ENCODE results near the gene PCIF1. TPM values are rescaled to one million over a fixed set of nuclear protein-coding genes. Genes with fewer than 3 reads are reported as not detected.
A peak's percentile ranks its signal among the peaks of the same experiment; 100 is the strongest.

Gene PCIF1
- total and polyA plus RNA-seq, 9 of the 15 experiments (the other 6 are each of a cell fraction or from before 2014, with no cell fraction given) = 5.8 to 29.4 (median 11.3) TPM

DNA sequence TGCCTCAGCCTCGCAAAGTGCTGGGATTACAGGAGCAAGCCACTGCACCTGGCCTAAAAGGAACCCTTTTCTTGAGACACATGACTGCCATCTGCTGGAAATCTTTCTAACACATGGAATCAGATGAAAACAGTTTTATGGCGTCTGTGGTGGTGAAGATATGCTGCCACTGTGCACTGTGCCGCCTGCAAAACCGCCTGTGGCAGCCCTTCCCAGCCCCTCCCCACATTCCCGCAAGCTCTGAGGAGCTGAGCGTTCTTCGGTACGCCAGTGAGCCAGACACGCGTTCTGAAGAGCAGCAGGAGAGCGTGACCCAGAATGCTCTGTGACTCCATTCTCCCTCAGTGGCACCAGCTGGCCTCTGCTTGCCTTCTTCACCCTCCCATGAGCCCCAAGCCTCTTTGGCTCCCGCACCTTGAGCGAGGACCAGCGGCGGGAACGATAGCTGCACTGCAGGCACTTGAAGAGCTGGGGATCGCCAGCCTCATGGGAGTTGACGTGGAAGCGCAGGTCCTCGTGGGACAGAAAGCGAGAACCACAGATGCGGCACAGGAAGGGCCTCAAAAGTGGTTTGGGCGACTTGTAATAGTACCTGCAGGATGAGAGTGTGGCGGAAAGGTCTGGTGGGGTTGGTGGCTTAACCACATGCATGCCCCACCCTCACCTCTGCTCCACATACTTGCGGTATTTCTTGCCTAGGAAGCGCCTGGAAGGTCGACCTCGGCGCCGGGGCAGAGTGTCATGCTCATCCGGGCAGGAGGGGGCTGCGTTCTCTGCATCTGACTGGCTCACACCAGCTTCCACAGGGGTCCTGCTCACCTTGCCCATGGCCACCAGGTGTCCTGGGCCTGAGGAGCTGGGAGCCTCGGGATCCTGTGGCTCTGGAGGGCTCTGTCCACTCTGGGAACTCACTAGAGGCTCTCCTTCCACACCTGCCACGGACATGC, 28.8 kb downstream of the PCIF1 start:
- no peak overlapping the region for H3K4me2 ChIP-seq (ENCODE audit: insufficient read depth, low read length)
- FAIRE-seq (peak; percentile 89), DNase-seq (ENCODE audit: extremely low read depth in 1 of 4, low spot score in 3 of 4) (peak in 3 of 4 experiments; percentile 15 to 64 (median 33)), ATAC-seq (peak; percentile 86)
- no TSS peak for BruUV-seq (replicated peaks)
- intact Hi-C loops (cut with micrococcal nuclease) (loop anchor here (1.0 to 5.0 kb wide), 2 partner anchors 71 to 164 kb away; partner anchors contain the start of genes CTSA and NEURL2), in situ Hi-C loops (cut with MboI) (loop anchor here (5.0 kb wide), 1 partner anchor 166 kb away; no protein-coding TSS in a partner anchor)
- no peak overlapping the region for H3K27ac ChIP-seq (ENCODE audit: extremely low read depth, low read depth, low read length)
- WGBS (ENCODE audit: insufficient coverage, low coverage, missing lambda C conversion rate) = 81% methylated on average over 34 of the region's 34 CpGs
- CTCF ChIA-PET (ENCODE audit: low intra/inter-chr PET ratio) = interaction anchor here (1.1 to 2.8 kb wide), 4 partner anchors 30 to 165 kb away, joined by 3 to 13 read pairs (median 8); no protein-coding TSS in a partner anchor
- POLR2A ChIA-PET = interaction anchor here (0.8 to 3.0 kb wide), 4 partner anchors 7 to 164 kb away, joined by 3 to 13 read pairs (median 3); no protein-coding TSS in a partner anchor
- no peaks in the 10 kb centered on the region for H3K9me3 ChIP-seq (replicated peaks; ENCODE audit: control insufficient read depth, insufficient read depth, low read depth, low read length)
- peak overlapping the region in 1 of 2 experiments; percentile 30; a peak in 1 of 4 replicates for H3K9ac ChIP-seq (ENCODE audit: insufficient read depth in 1 of 2, low read depth in 2 of 2, low read length in 2 of 2)
- H3K4me1 ChIP-seq (replicated peaks in 1 of 2; ENCODE audit: control insufficient read depth in 2 of 2, insufficient read depth in 2 of 2, low read length in 2 of 2) = peaks cover 0 to 16% of the 10 kb centered on the region in 2 experiments; a peak in 2 of 5 replicates
- H3K4me3 ChIP-seq = no peak overlapping the region
- no peaks in the 10 kb centered on the region for H3K27me3 ChIP-seq (ENCODE audit: control insufficient read depth in 2 of 2, insufficient read depth in 2 of 2, low read length in 2 of 2)
- no peak overlapping the region for H2AFZ ChIP-seq (ENCODE audit: low read depth, low read length)
- H3K36me3 ChIP-seq (ENCODE audit: control insufficient read depth, insufficient read depth, low read length) = peaks cover 84% of the 10 kb centered on the region; the same call in 2 of the 3 replicates
- H3K9me1 ChIP-seq (ENCODE audit: control insufficient read depth, insufficient read depth, low read length) = no peaks in the 10 kb centered on the region
- peaks cover 6% of the 10 kb centered on the region; the same call in 1 of the 2 replicates for H4K20me1 ChIP-seq (replicated peaks; ENCODE audit: control insufficient read depth, insufficient read depth, low read length)
- H3K79me2 ChIP-seq (ENCODE audit: control insufficient read depth, insufficient read depth, low read length) = no peaks in the 10 kb centered on the region
- TF ChIP-seq, protein P1, sequence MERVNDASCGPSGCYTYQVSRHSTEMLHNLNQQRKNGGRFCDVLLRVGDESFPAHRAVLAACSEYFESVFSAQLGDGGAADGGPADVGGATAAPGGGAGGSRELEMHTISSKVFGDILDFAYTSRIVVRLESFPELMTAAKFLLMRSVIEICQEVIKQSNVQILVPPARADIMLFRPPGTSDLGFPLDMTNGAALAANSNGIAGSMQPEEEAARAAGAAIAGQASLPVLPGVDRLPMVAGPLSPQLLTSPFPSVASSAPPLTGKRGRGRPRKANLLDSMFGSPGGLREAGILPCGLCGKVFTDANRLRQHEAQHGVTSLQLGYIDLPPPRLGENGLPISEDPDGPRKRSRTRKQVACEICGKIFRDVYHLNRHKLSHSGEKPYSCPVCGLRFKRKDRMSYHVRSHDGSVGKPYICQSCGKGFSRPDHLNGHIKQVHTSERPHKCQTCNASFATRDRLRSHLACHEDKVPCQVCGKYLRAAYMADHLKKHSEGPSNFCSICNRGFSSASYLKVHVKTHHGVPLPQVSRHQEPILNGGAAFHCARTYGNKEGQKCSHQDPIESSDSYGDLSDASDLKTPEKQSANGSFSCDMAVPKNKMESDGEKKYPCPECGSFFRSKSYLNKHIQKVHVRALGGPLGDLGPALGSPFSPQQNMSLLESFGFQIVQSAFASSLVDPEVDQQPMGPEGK (CRISPR knock-in tag; IDR thresholded peaks at IDR 0.05; ENCODE audit: borderline replicate concordance) = no peak
- peak; percentile 69 to 80 for TF ChIP-seq RAD21 (CRISPR knock-in tag; conservative IDR thresholded peaks at IDR 0.05 in 1 of 2, IDR thresholded peaks at IDR 0.05 in 1 of 2)
- no peak for TF ChIP-seq CHD2 (IDR thresholded peaks at IDR 0.05; ENCODE audit: low read depth, low read length)
- TF ChIP-seq ZFP30 (CRISPR knock-in tag; IDR thresholded peaks at IDR 0.05; ENCODE audit: borderline replicate concordance) = no peak
- no peak for TF ChIP-seq BRF1 (IDR thresholded peaks at IDR 0.05; ENCODE audit: borderline replicate concordance, extremely low read depth, insufficient read length)
- TF ChIP-seq SAFB (IDR thresholded peaks at IDR 0.05; ENCODE audit: borderline replicate concordance, low read depth, low read length) = no peak
- peak; percentile 48 for TF ChIP-seq SMC3 (conservative IDR thresholded peaks at IDR 0.05; ENCODE audit: insufficient read depth, low read depth, low read length)
- TF ChIP-seq, protein P2, sequence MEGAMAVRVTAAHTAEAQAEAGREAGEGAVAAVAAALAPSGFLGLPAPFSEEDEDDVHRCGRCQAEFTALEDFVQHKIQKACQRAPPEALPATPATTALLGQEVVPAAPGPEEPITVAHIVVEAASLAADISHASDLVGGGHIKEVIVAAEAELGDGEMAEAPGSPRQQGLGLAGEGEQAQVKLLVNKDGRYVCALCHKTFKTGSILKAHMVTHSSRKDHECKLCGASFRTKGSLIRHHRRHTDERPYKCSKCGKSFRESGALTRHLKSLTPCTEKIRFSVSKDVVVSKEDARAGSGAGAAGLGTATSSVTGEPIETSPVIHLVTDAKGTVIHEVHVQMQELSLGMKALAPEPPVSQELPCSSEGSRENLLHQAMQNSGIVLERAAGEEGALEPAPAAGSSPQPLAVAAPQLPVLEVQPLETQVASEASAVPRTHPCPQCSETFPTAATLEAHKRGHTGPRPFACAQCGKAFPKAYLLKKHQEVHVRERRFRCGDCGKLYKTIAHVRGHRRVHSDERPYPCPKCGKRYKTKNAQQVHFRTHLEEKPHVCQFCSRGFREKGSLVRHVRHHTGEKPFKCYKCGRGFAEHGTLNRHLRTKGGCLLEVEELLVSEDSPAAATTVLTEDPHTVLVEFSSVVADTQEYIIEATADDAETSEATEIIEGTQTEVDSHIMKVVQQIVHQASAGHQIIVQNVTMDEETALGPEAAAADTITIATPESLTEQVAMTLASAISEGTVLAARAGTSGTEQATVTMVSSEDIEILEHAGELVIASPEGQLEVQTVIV (CRISPR knock-in tag; IDR thresholded peaks at IDR 0.05; ENCODE audit: borderline replicate concordance) = no peak
- no peak for TF ChIP-seq STAT5B (CRISPR knock-in tag; IDR thresholded peaks at IDR 0.05)
- no peak for TF ChIP-seq CBFA2T2 (conservative IDR thresholded peaks at IDR 0.05)
- TF ChIP-seq, protein P3, sequence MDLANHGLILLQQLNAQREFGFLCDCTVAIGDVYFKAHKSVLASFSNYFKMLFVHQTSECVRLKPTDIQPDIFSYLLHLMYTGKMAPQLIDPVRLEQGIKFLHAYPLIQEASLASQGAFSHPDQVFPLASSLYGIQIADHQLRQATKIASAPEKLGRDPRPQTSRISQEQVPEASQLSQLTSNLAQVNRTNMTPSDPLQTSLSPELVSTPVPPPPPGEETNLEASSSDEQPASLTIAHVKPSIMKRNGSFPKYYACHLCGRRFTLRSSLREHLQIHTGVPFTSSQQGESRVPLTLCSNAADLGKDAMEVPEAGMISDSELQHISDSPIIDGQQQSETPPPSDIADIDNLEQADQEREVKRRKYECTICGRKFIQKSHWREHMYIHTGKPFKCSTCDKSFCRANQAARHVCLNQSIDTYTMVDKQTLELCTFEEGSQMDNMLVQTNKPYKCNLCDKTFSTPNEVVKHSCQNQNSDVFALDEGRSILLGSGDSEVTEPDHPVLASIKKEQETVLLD (IDR thresholded peaks at IDR 0.05) = no peak
- no peak for TF ChIP-seq ZNF184 (CRISPR knock-in tag; IDR thresholded peaks at IDR 0.05)
- no peak for TF ChIP-seq NFRKB (IDR thresholded peaks at IDR 0.05; ENCODE audit: low read depth)
- TF ChIP-seq RB1 (IDR thresholded peaks at IDR 0.05; ENCODE audit: low read depth) = peak; percentile 21; the same call in 1 of the 2 replicates

All from K562 (cell line).